Cerebellar nuclear complex (tissue), 1 donor: ENCODE measurements around the gene AK5.

Experiments
- DNase-seq, 2 experiments: peaks; one replicate each; lab custom pipeline; 2025; lab: John Stamatoyannopoulos, UW

Gene AK5

GRCh38 chr1:77281491-77282186, at the start of gene AK5:
TSS of gene AK5 (plus strand) at chr1:77282019. CDS start at chr1:77282314, 295 bp downstream.
- DNase-seq, result no peak

- no peak for DNase-seq
These were observed 49.0 kb upstream of the AK5 start for GRCh38 chr1:77232829-77233228.

GRCh38 chr1:77234096-77234495, 47.7 kb upstream of the AK5 start:
- no peak for DNase-seq

GRCh38 chr1:77234943-77235342, 46.9 kb upstream of the AK5 start:
- no peak for DNase-seq

- DNase-seq, result no peak
These were observed 43.4 kb upstream of the AK5 start for GRCh38 chr1:77238462-77238861.

GRCh38 chr1:77239311-77239710, 42.5 kb upstream of the AK5 start:
- DNase-seq, result no peak

GRCh38 chr1:77245830-77246229, 36.0 kb upstream of the AK5 start:
- DNase-seq, result no peak

GRCh38 chr1:77250126-77250525, 31.7 kb upstream of the AK5 start:
- no peak for DNase-seq

GRCh38 chr1:77253211-77253610, 28.6 kb upstream of the AK5 start:
- DNase-seq, result no peak

GRCh38 chr1:77263708-77264107, 18.1 kb upstream of the AK5 start:
- no peak for DNase-seq

- no peak for DNase-seq
These were observed 16.6 kb upstream of the AK5 start for GRCh38 chr1:77265180-77265579.

- DNase-seq, result no peak
These were observed 14.8 kb upstream of the AK5 start for GRCh38 chr1:77267035-77267434.

- DNase-seq, result no peak
These were observed 9.8 kb upstream of the AK5 start for GRCh38 chr1:77271852-77272580.

GRCh38 chr1:77273891-77274290, 7.9 kb upstream of the AK5 start:
- no peak for DNase-seq

GRCh38 chr1:77275194-77275593, 6.6 kb upstream of the AK5 start:
- no peak for DNase-seq

GRCh38 chr1:77276941-77277340, 4.9 kb upstream of the AK5 start:
- DNase-seq, result no peak

GRCh38 chr1:77279929-77280328, 1.9 kb upstream of the AK5 start:
- no peak for DNase-seq

- no peak for DNase-seq
These were observed 857 bp upstream of the AK5 start for GRCh38 chr1:77280962-77281361.

- no peak for DNase-seq
These were observed 507 bp downstream of the AK5 start for GRCh38 chr1:77282187-77282865.

- DNase-seq, result no peak
These were observed 1.2 kb downstream of the AK5 start for GRCh38 chr1:77282866-77283539.

GRCh38 chr1:77283701-77284425, 2.0 kb downstream of the AK5 start:
- no peak for DNase-seq

- DNase-seq, result no peak
These were observed 5.7 kb downstream of the AK5 start for GRCh38 chr1:77287535-77287934.
